ENCODE measurements around the gene PTPRM. TPM values are rescaled to one million over a fixed set of nuclear protein-coding genes. Genes with fewer than 3 reads are reported as not detected.

PTPRM gene
- total RNA-seq, 1 donor from 2014 or later: 104 TPM

GRCh38 chr18:7812431-7813063 is 245.4 kb downstream of the PTPRM start:
- DNase-seq: peak; percentile 11

- DNase-seq: no peak
These were observed 246.0 kb downstream of the PTPRM start for GRCh38 chr18:7813131-7813530.

- no peak for DNase-seq
These were observed 247.7 kb downstream of the PTPRM start for GRCh38 chr18:7814754-7815315.

- DNase-seq: no peak
These were observed 248.7 kb downstream of the PTPRM start for GRCh38 chr18:7815787-7816186.

GRCh38 chr18:7817575-7818230 is 250.6 kb downstream of the PTPRM start:
- no peak for DNase-seq

GRCh38 chr18:7821784-7822183 is 254.7 kb downstream of the PTPRM start:
- no peak for DNase-seq

GRCh38 chr18:7822435-7823331 is 255.6 kb downstream of the PTPRM start:
- peak; percentile 59 for DNase-seq

GRCh38 chr18:7824970-7825369 is 257.9 kb downstream of the PTPRM start:
- peak; percentile 80 for DNase-seq

- peak; percentile 41 for DNase-seq
These were observed 263.4 kb downstream of the PTPRM start for GRCh38 chr18:7830468-7830867.

GRCh38 chr18:7839548-7839947 is 272.4 kb downstream of the PTPRM start:
- no peak for DNase-seq

GRCh38 chr18:7840411-7840810 is 273.3 kb downstream of the PTPRM start:
- peak; percentile 74 for DNase-seq

GRCh38 chr18:7844017-7844416 is 276.9 kb downstream of the PTPRM start:
- DNase-seq: no peak

GRCh38 chr18:7844418-7844817 is 277.3 kb downstream of the PTPRM start:
- no peak for DNase-seq

- DNase-seq: peak; percentile 12
These were observed 279.2 kb downstream of the PTPRM start for GRCh38 chr18:7846335-7846734.

GRCh38 chr18:7847357-7848053 is 280.4 kb downstream of the PTPRM start:
- DNase-seq: no peak

GRCh38 chr18:7848054-7848412 is 280.9 kb downstream of the PTPRM start:
- no peak for DNase-seq

- no peak for DNase-seq
These were observed 283.3 kb downstream of the PTPRM start for GRCh38 chr18:7850446-7850845.

- DNase-seq: no peak
These were observed 287.9 kb downstream of the PTPRM start for GRCh38 chr18:7855028-7855427.

GRCh38 chr18:7855671-7856070 is 288.6 kb downstream of the PTPRM start:
- DNase-seq: no peak

- DNase-seq: no peak
These were observed 289.0 kb downstream of the PTPRM start for GRCh38 chr18:7856116-7856515.

GRCh38 chr18:7856733-7857132 is 289.6 kb downstream of the PTPRM start:
- DNase-seq: no peak

- no peak for DNase-seq
These were observed 290.4 kb downstream of the PTPRM start for GRCh38 chr18:7857562-7857961.

GRCh38 chr18:7859122-7859521 is 292.0 kb downstream of the PTPRM start:
- no peak for DNase-seq
